Measurements from ENCODE around the gene BCR. TPM values are rescaled to one million over a fixed set of nuclear protein-coding genes. Genes with fewer than 3 reads are reported as not detected.

BCR gene
- total RNA-seq, 1 experiment from 2014 or later, result 129 TPM

- ChIA-PET CTCF (interaction anchor here (0.6 to 1.6 kb wide), 5 partner anchors 30 to 62 kb away, joined by 3 to 5 read pairs (median 4); no protein-coding TSS in a partner anchor), POLR2A (no interaction called here)
- H3K27ac Mint-ChIP-seq, result peak overlapping the region; percentile 82
- peaks cover 2% of the 10 kb centered on the region; the same call in 1 of the 2 replicates for H3K36me3 Mint-ChIP-seq
- H3K27me3 Mint-ChIP-seq (ENCODE audit: low read depth), result no peaks in the 10 kb centered on the region
- TF ChIP-seq NR3C1 (CRISPR knock-in tag; conservative IDR thresholded peaks at IDR 0.05; ENCODE audit: low read depth) (no peak), JAZF1 (CRISPR knock-in tag; IDR thresholded peaks at IDR 0.05) (no peak), HMGXB4 (CRISPR knock-in tag; IDR thresholded peaks at IDR 0.05) (no peak), PRRX2 (CRISPR knock-in tag; IDR thresholded peaks at IDR 0.05) (no peak), ZSCAN18 (CRISPR knock-in tag; IDR thresholded peaks at IDR 0.05) (no peak), ZNF396 (CRISPR knock-in tag; IDR thresholded peaks at IDR 0.05; ENCODE audit: borderline replicate concordance) (no peak), TEAD1 (CRISPR knock-in tag; IDR thresholded peaks at IDR 0.05) (no peak), SP1 (CRISPR knock-in tag; conservative IDR thresholded peaks at IDR 0.05) (no peak), ELF4 (CRISPR knock-in tag; IDR thresholded peaks at IDR 0.05; ENCODE audit: low read depth) (no peak), TP53 (CRISPR knock-in tag; IDR thresholded peaks at IDR 0.05) (no peak), E2F4 (CRISPR knock-in tag; IDR thresholded peaks at IDR 0.05; ENCODE audit: borderline replicate concordance, low read depth) (no peak), PREB (CRISPR knock-in tag; IDR thresholded peaks at IDR 0.05; ENCODE audit: borderline replicate concordance) (no peak), ATF6 (CRISPR knock-in tag; IDR thresholded peaks at IDR 0.05) (no peak), TCF7 (CRISPR knock-in tag; IDR thresholded peaks at IDR 0.05; ENCODE audit: low read depth) (no peak), NR2C2 (CRISPR knock-in tag; IDR thresholded peaks at IDR 0.05) (no peak), FOXK1 (CRISPR knock-in tag; IDR thresholded peaks at IDR 0.05) (no peak), ZNF532 (CRISPR knock-in tag; IDR thresholded peaks at IDR 0.05; ENCODE audit: borderline replicate concordance) (no peak), ZNF219 (CRISPR knock-in tag; IDR thresholded peaks at IDR 0.05; ENCODE audit: borderline replicate concordance) (no peak), ZNF121 (CRISPR knock-in tag; IDR thresholded peaks at IDR 0.05) (no peak)
- H3K4me1 Mint-ChIP-seq, result peaks cover 41% of the 10 kb centered on the region
- DNase-seq (ENCODE audit: low spot score), result no peak
- ATAC-seq, result no peak
- no peaks in the 10 kb centered on the region for H3K9me3 Mint-ChIP-seq
- no peak overlapping the region for H3K4me3 Mint-ChIP-seq
Measured at GRCh38 chr22:23212061-23213021, 32.0 kb downstream of the BCR start.

Measured in WTC11 (cell line).